HepG2 (cell line): Measurements from ENCODE around the gene HSDL2. TPM values are rescaled to one million over a fixed set of nuclear protein-coding genes. Genes with fewer than 3 reads are reported as not detected.

ENCODE experiments used
- ARNT ChIP-seq: fragments of 450-650 bp; IDR thresholded peaks from 2 replicates; pipeline ENCODE4 v1.6.1; 2017
- ATF1 ChIP-seq: IDR thresholded peaks from 2 replicates; pipeline ENCODE4 v1.6.1; 2016; ENCODE audit warnings: mild to moderate bottlenecking, control low read depth
- ATF4 ChIP-seq, 2 experiments: fragments of 450-650 bp in 1 of 2; sonication (generic) in 1 of 2; formaldehyde crosslinking; IDR thresholded peaks; 2 replicates each; pipeline versions ENCODE4 v1.5.0 to v1.8.0; 2020 to 2022; ENCODE audit warnings: mild to moderate bottlenecking in 1 of 2, missing genetic modification reagents in 1 of 2
- GPBP1L1 ChIP-seq: sonication (generic); formaldehyde crosslinking; IDR thresholded peaks from 2 replicates; pipeline ENCODE4 v1.5.0; 2020; ENCODE audit warnings: mild to moderate bottlenecking, missing genetic modification reagents
- HDAC2 ChIP-seq: sonication (generic); formaldehyde crosslinking; IDR thresholded peaks from 2 replicates; pipeline ENCODE4 v1.4.0; 2020; ENCODE audit warnings: missing genetic modification reagents
- HOXA9 ChIP-seq: sonication (generic); formaldehyde crosslinking; IDR thresholded peaks from 2 replicates; pipeline ENCODE4 v1.8.1; 2022; ENCODE audit warnings: missing genetic modification reagents, mild to moderate bottlenecking, moderate library complexity, borderline replicate concordance
- KDM1A ChIP-seq: IDR thresholded peaks from 2 replicates; pipeline ENCODE4 v1.6.1; 2016; ENCODE audit warnings: missing compliant biosample characterization
- ZMYM2 ChIP-seq: sonication (generic); formaldehyde crosslinking; IDR thresholded peaks from 2 replicates; pipeline ENCODE4 v1.8.0; 2022; ENCODE audit warnings: mild to moderate bottlenecking, missing genetic modification reagents
- ZNF10 ChIP-seq: sonication (generic); formaldehyde crosslinking; IDR thresholded peaks from 2 replicates; pipeline ENCODE4 v1.4.0; 2020; ENCODE audit warnings: mild to moderate bottlenecking, low read depth, missing genetic modification reagents, borderline replicate concordance
- ZNF691 ChIP-seq: sonication (generic); formaldehyde crosslinking; IDR thresholded peaks from 2 replicates; pipeline ENCODE4 v1.4.0; 2020; ENCODE audit warnings: missing genetic modification reagents, low read depth, mild to moderate bottlenecking, borderline replicate concordance
- ZSCAN9 ChIP-seq: IDR thresholded peaks from 2 replicates; pipeline ENCODE4 v1.6.1; 2016; ENCODE audit warnings: borderline replicate concordance
- polyA plus RNA-seq, 8 experiments: library from polyadenylated mRNA; depleted of rRNA in 3 of 8; stranded (reverse) in 7 of 8; unstranded in 1 of 8; fragments of >200 nt; fragmentation: Illumina TruSeq in 4 of 8; extraction: Trizol in 4 of 8; gene quantifications; 2 replicates each; pipeline versions ENCODE4 v1.2.1 to v1.2.3, GENCODE V29; 2011 to 2016; ENCODE audit warnings: low read depth in 4 of 8, missing spikeins in 1 of 8, mixed read lengths in 1 of 8; ENCODE audit not compliant: insufficient read depth in 1 of 8
- total RNA-seq, 5 experiments: library from RNA; depleted of rRNA; stranded (reverse); fragments of >200 nt; fragmentation: Illumina TruSeq; extraction: Trizol; gene quantifications; 2 replicates each; pipeline ENCODE4 v1.2.3, GENCODE V29; 2016; ENCODE audit warnings: low read depth in 1 of 5
- TF ChIP-seq, protein P1 (sequence below): sonication (generic); formaldehyde crosslinking; IDR thresholded peaks from 2 replicates; pipeline ENCODE4 v1.4.0; 2020; ENCODE audit warnings: missing genetic modification reagents
- TF ChIP-seq, protein P2 (sequence below): sonication (generic); formaldehyde crosslinking; conservative IDR thresholded peaks from 2 replicates; pipeline ENCODE4 v1.4.0; 2020; ENCODE audit warnings: missing genetic modification reagents
- TF ChIP-seq, protein P3 (sequence below): sonication (generic); IDR thresholded peaks from 2 replicates; pipeline ENCODE4 v1.6.1; 2016; ENCODE audit warnings: low read depth, borderline replicate concordance
- TF ChIP-seq, protein P4 (sequence below): sonication (generic); formaldehyde crosslinking; IDR thresholded peaks from 2 replicates; pipeline ENCODE4 v1.4.0; 2020; ENCODE audit warnings: missing genetic modification reagents, borderline replicate concordance
- TF ChIP-seq, protein P5 (sequence below): sonication (generic); formaldehyde crosslinking; IDR thresholded peaks from 2 replicates; pipeline ENCODE4 v1.9.0; 2021; ENCODE audit warnings: missing genetic modification reagents, borderline replicate concordance

HSDL2 gene
- total and polyA plus RNA-seq, 2 of the 13 experiments (the other 11 are each of a cell fraction or from before 2014, with no cell fraction given): 55.3 to 80.2 TPM

GRCh38 chr9:112505607-112506006, 125.7 kb downstream of the HSDL2 start (continued):
- TF ChIP-seq, protein P1, sequence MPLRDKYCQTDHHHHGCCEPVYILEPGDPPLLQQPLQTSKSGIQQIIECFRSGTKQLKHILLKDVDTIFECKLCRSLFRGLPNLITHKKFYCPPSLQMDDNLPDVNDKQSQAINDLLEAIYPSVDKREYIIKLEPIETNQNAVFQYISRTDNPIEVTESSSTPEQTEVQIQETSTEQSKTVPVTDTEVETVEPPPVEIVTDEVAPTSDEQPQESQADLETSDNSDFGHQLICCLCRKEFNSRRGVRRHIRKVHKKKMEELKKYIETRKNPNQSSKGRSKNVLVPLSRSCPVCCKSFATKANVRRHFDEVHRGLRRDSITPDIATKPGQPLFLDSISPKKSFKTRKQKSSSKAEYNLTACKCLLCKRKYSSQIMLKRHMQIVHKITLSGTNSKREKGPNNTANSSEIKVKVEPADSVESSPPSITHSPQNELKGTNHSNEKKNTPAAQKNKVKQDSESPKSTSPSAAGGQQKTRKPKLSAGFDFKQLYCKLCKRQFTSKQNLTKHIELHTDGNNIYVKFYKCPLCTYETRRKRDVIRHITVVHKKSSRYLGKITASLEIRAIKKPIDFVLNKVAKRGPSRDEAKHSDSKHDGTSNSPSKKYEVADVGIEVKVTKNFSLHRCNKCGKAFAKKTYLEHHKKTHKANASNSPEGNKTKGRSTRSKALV (CRISPR knock-in tag): no peak
- TF ChIP-seq ARNT (no peak), ZNF10 (no peak), ATF1 (no peak), ZNF691 (CRISPR knock-in tag) (no peak), ZSCAN9 (CRISPR knock-in tag) (no peak), HOXA9 (CRISPR knock-in tag) (no peak), GPBP1L1 (no peak), KDM1A (CRISPR knock-in tag) (peak; percentile 88), HDAC2 (peak; percentile 68), ATF4 (CRISPR knock-in tag; IDR thresholded peaks at IDR 0.05) (0 out of 4 replicates have a peak, but pooled peaks of 1 of the 2 experiments have one; percentile 28), ZMYM2 (no peak)
- TF ChIP-seq, protein P2, sequence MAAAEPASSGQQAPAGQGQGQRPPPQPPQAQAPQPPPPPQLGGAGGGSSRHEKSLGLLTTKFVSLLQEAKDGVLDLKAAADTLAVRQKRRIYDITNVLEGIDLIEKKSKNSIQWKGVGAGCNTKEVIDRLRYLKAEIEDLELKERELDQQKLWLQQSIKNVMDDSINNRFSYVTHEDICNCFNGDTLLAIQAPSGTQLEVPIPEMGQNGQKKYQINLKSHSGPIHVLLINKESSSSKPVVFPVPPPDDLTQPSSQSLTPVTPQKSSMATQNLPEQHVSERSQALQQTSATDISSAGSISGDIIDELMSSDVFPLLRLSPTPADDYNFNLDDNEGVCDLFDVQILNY (CRISPR knock-in tag): no peak
- TF ChIP-seq, protein P3, sequence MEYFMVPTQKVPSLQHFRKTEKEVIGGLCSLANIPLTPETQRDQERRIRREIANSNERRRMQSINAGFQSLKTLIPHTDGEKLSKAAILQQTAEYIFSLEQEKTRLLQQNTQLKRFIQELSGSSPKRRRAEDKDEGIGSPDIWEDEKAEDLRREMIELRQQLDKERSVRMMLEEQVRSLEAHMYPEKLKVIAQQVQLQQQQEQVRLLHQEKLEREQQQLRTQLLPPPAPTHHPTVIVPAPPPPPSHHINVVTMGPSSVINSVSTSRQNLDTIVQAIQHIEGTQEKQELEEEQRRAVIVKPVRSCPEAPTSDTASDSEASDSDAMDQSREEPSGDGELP: peak; percentile 80
- TF ChIP-seq, protein P4, sequence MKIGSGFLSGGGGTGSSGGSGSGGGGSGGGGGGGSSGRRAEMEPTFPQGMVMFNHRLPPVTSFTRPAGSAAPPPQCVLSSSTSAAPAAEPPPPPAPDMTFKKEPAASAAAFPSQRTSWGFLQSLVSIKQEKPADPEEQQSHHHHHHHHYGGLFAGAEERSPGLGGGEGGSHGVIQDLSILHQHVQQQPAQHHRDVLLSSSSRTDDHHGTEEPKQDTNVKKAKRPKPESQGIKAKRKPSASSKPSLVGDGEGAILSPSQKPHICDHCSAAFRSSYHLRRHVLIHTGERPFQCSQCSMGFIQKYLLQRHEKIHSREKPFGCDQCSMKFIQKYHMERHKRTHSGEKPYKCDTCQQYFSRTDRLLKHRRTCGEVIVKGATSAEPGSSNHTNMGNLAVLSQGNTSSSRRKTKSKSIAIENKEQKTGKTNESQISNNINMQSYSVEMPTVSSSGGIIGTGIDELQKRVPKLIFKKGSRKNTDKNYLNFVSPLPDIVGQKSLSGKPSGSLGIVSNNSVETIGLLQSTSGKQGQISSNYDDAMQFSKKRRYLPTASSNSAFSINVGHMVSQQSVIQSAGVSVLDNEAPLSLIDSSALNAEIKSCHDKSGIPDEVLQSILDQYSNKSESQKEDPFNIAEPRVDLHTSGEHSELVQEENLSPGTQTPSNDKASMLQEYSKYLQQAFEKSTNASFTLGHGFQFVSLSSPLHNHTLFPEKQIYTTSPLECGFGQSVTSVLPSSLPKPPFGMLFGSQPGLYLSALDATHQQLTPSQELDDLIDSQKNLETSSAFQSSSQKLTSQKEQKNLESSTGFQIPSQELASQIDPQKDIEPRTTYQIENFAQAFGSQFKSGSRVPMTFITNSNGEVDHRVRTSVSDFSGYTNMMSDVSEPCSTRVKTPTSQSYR (CRISPR knock-in tag): no peak
- TF ChIP-seq, protein P5, sequence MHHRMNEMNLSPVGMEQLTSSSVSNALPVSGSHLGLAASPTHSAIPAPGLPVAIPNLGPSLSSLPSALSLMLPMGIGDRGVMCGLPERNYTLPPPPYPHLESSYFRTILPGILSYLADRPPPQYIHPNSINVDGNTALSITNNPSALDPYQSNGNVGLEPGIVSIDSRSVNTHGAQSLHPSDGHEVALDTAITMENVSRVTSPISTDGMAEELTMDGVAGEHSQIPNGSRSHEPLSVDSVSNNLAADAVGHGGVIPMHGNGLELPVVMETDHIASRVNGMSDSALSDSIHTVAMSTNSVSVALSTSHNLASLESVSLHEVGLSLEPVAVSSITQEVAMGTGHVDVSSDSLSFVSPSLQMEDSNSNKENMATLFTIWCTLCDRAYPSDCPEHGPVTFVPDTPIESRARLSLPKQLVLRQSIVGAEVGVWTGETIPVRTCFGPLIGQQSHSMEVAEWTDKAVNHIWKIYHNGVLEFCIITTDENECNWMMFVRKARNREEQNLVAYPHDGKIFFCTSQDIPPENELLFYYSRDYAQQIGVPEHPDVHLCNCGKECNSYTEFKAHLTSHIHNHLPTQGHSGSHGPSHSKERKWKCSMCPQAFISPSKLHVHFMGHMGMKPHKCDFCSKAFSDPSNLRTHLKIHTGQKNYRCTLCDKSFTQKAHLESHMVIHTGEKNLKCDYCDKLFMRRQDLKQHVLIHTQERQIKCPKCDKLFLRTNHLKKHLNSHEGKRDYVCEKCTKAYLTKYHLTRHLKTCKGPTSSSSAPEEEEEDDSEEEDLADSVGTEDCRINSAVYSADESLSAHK: no peak
